KOPT-K1 (cell line): ENCODE data around the gene CAPZB.

Experiments
- H3K27ac ChIP-seq: fragments of 200-600 bp; sonication (generic); 2 replicates; pipeline ENCODE4 v1.5.1; 2016; ENCODE audit warnings: antibody characterized with exemption, mild to moderate bottlenecking, low read depth, low read length; ENCODE audit not compliant: poor library complexity, severe bottlenecking
- H3K36me3 ChIP-seq: fragments of 200-600 bp; sonication (generic); 2 replicates; pipeline ENCODE4 v1.5.1; 2017; ENCODE audit warnings: antibody characterized with exemption, mild to moderate bottlenecking, low read length, moderate library complexity; ENCODE audit not compliant: insufficient read depth
- H3K9me3 ChIP-seq: fragments of 200-600 bp; sonication (generic); 2 replicates; pipeline ENCODE4 v1.5.1; 2017; ENCODE audit warnings: antibody characterized with exemption, low read length, mild to moderate bottlenecking; ENCODE audit not compliant: insufficient read depth, poor library complexity, severe bottlenecking

CAPZB gene

GRCh38 chr1:19484338-19484797 is 971 bp downstream of the CAPZB start:
- peak overlapping the region; percentile 84 for H3K27ac ChIP-seq
- H3K9me3 ChIP-seq, result no peaks in the 10 kb centered on the region
- H3K36me3 ChIP-seq, result peaks cover 30% of the 10 kb centered on the region; the same call in 1 of the 2 replicates

GRCh38 chr1:19483691-19484090 is 1.6 kb downstream of the CAPZB start:
- Histone ChIP-seq H3K27ac (peak overlapping the region; percentile 84), H3K36me3 (peaks cover 30% of the 10 kb centered on the region; the same call in 1 of the 2 replicates)

GRCh38 chr1:19483261-19483660 is 2.1 kb downstream of the CAPZB start:
- peaks cover 30% of the 10 kb centered on the region; the same call in 1 of the 2 replicates for H3K36me3 ChIP-seq
- peak overlapping the region; percentile 84 for H3K27ac ChIP-seq
- no peaks in the 10 kb centered on the region for H3K9me3 ChIP-seq

More at GRCh38 chr1:19483691-19484090, 1.6 kb downstream of the CAPZB start:
- no peaks in the 10 kb centered on the region for H3K9me3 ChIP-seq

- H3K9me3 ChIP-seq, result no peaks in the 10 kb centered on the region
- H3K36me3 ChIP-seq, result peaks cover 30% of the 10 kb centered on the region; the same call in 1 of the 2 replicates
- H3K27ac ChIP-seq, result peak overlapping the region; percentile 2
Measured at GRCh38 chr1:19481826-19482398, 3.4 kb downstream of the CAPZB start.

- Histone ChIP-seq H3K27ac (peak overlapping the region; percentile 89), H3K36me3 (peaks cover 35% of the 10 kb centered on the region; the same call in 1 of the 2 replicates), H3K9me3 (no peaks in the 10 kb centered on the region)
Measured at GRCh38 chr1:19480282-19480681, 5.1 kb downstream of the CAPZB start.

GRCh38 chr1:19479351-19480120 is 5.8 kb downstream of the CAPZB start:
- Histone ChIP-seq H3K36me3 (peaks cover 39% of the 10 kb centered on the region; the same call in 1 of the 2 replicates), H3K27ac (peak overlapping the region; percentile 89), H3K9me3 (no peaks in the 10 kb centered on the region)

- Histone ChIP-seq H3K36me3 (peaks cover 43% of the 10 kb centered on the region), H3K9me3 (no peaks in the 10 kb centered on the region), H3K27ac (peak overlapping the region; percentile 89)
Measured at GRCh38 chr1:19478322-19478721, 7.0 kb downstream of the CAPZB start.

GRCh38 chr1:19477284-19478249 is 7.8 kb downstream of the CAPZB start:
- peaks cover 40% of the 10 kb centered on the region for H3K36me3 ChIP-seq
- peak overlapping the region; percentile 89 for H3K27ac ChIP-seq
- no peaks in the 10 kb centered on the region for H3K9me3 ChIP-seq

GRCh38 chr1:19476450-19477190 is 8.7 kb downstream of the CAPZB start:
- peak overlapping the region; percentile 89 for H3K27ac ChIP-seq
- peaks cover 40% of the 10 kb centered on the region for H3K36me3 ChIP-seq
- H3K9me3 ChIP-seq, result no peaks in the 10 kb centered on the region

- peak overlapping the region; percentile 89 for H3K27ac ChIP-seq
Measured at GRCh38 chr1:19475296-19475695, 10.0 kb downstream of the CAPZB start.

GRCh38 chr1:19472174-19472573 is 13.2 kb downstream of the CAPZB start:
- Histone ChIP-seq H3K27ac (peak overlapping the region; percentile 5), H3K36me3 (peaks cover 43% of the 10 kb centered on the region), H3K9me3 (no peaks in the 10 kb centered on the region)

More at GRCh38 chr1:19475296-19475695, 10.0 kb downstream of the CAPZB start:
- peaks cover 41% of the 10 kb centered on the region for H3K36me3 ChIP-seq
- no peaks in the 10 kb centered on the region for H3K9me3 ChIP-seq

- H3K27ac ChIP-seq, result peak overlapping the region; percentile 7
- no peaks in the 10 kb centered on the region for H3K9me3 ChIP-seq
- peaks cover 35% of the 10 kb centered on the region for H3K36me3 ChIP-seq
Measured at GRCh38 chr1:19469004-19469403, 16.3 kb downstream of the CAPZB start.

GRCh38 chr1:19468397-19468956 is 16.9 kb downstream of the CAPZB start:
- no peaks in the 10 kb centered on the region for H3K9me3 ChIP-seq
- peak overlapping the region; percentile 7 for H3K27ac ChIP-seq
- H3K36me3 ChIP-seq, result peaks cover 31% of the 10 kb centered on the region
